NCI-H2029 (cell line): ENCODE results near the gene NCR3LG1.
A peak's percentile ranks its signal among the peaks of the same experiment; 100 is the strongest.

Source experiments
- DNase-seq: peaks from one replicate; lab custom pipeline; 2025; lab: John Stamatoyannopoulos, UW

Gene NCR3LG1

GRCh38 chr11:17371614-17372013 is 20.0 kb downstream of the NCR3LG1 start:
- DNase-seq: peak; percentile 6

DNA sequence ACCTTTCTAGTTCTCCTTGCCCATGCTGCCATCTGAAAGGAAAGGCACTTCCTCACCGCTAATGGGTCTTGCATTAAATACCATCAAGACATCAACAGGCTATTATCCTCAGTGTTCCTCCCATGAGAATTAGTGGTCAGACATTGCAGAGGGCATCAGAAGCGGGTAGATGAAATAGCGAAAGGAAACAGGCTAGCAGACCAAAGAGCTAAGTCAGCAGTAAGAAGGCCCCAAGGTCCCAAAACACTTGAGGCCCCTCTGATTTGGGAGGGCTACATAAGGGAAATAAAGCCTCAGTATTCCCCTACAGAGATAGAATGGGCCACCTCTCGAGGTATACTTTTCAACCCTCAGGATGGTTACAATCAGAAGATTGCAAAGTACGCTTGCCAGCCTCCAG is 23.9 kb downstream of the NCR3LG1 start:
- no peak for DNase-seq

DNA sequence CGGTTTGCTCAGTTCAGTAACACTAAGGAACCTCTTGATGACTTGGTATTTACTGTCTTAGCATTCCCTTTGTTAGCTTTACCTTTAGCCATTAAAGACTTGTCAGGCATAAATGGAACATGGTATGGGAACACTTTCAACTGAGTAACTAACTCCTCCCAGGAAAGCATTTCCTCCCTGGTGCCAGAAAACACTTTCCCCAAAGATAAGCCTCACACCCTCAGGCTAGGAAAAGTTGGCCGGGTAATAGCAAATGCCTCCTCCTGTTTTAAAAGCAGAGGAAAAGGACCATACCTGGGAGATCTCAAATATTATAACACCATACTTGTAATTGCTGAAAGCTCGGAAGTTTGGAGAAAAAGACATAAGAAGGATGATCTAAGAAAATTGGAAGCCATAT is 24.9 kb downstream of the NCR3LG1 start:
- no peak for DNase-seq

GRCh38 chr11:17378655-17379054 is 27.1 kb downstream of the NCR3LG1 start:
- DNase-seq: no peak

DNA sequence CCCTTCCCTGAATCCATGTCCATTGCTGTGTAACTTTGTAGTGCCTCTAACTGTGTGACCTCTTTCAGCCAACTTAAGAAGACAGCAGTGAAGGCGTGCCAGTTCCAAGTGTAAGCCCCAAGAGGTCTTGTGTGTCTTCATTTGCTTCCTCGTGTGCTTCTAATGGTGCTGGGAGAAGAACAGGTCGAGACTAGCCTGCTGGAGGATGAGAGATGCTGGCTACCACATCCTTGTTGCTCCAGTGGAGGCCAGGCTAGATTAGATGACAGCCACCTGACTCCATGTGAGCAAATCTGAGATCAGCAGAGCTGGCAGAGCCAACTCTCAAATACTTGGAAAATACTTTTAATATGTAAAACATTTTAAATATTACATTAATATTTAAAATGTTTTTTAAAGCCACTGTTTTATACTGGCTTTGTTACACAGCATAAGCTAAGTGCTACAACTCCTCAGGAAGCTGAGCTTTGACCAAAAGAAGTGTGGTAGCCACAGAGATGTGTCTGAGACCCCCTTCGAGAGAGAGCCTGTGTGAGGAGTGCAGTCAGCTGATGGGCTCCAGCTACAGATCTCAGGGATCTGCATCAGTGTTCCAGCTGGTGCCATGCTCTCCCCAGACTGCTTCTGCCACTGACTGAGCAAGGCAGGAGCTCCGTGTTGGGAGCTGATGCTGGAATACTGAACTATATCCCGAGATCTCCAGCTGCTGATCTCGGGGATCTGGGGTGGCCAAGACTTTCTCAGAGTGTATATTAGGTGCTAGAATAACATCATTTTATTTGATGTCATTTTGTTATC is 28.0 kb downstream of the NCR3LG1 start:
- DNase-seq: no peak

DNA sequence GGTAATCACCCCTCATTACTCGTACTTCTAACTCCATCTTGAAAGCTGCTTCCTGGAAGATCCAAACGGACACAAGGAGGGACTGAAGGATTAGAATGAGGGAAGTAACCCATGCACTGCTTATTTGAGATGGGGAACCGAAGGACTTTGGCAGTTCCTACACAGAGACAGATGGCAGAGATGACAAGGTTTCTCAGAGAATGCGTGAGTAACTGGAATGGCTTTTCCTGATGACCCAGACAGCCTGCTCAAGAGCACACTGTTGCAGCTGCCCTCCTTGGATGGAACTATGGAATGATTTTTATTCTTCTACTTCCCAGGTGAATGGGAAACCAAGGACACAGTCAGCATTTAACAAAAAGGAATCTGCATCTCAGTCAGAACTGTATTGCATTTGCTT is 29.6 kb downstream of the NCR3LG1 start:
- DNase-seq: no peak

DNA sequence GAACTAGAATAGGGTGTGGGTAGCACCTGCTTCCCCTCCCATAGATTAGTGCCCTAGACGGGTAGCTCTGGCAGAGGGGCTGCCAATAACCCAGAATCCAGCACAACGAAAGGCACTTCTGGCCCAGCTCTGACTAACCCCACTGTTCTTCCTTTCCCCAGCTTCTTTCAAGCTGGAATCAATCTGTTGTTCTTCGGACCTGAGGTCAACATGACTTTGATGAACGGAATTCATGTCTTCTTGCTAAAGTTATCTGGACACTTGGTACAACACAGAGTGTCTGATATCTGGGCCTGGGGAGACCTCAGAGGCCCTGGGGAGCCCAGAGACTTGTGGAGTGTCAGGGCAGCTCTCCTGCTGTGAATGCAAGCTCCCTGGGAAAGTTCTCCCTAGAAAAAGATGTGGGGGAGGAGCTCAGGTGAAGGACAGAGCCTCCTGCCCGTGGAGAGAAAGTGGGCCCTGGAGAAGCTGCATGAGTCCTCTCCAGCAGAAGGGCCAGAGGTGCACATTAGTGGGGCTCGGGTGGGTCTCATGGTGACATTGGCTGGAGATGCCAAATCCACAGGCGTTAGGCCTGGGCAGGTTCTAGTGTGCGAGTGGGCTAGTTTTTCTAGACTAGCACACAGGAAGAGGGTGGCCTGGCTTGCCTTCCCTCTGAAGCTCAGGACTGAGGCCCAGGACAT is 30.6 kb downstream of the NCR3LG1 start:
- no peak for DNase-seq

DNA sequence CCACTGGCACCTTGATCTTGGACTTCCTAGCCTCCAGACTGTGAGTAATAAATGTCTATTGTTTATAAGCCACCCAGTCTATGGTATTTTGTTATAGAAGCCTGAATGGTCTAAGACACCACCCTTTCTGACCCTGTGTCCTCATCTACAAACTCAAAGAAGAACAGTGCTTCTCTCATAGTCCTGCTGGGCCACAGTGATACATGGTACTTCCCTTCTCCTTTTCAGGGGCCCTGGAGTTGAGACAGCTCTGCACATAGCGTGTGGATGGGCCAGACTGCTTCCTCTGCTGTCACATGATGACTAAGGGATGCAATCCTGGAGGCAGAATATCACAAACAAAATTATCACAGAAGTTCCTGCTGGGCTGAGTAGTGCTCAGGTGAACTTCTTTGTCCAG is 31.9 kb downstream of the NCR3LG1 start:
- no peak for DNase-seq

DNA sequence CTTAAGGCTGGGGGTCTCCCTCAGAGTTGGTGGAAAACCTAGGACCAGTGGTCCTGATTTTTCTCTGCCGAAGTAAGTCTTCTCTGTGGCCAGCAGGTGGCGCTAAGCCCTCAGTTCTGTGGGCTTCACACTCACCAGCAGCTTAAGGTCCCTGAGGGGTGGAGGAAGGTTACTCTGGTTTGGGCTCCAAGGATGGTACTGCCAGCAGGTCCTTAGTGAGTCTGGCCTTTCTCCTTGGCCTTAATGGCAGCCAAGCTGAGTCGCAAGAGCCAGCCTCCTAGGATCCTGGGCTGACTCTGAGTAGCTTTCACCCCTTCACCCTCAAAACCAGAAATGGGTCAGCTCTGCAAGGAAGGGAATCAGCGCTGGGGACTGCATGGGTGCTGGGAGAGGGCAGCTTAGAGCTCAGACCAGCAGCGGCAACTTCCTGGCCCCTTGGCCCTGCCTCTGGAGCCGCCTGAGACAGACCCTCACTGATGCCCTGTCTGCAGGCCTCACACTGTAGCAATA is 32.5 kb downstream of the NCR3LG1 start:
- DNase-seq: peak; percentile 82

DNA sequence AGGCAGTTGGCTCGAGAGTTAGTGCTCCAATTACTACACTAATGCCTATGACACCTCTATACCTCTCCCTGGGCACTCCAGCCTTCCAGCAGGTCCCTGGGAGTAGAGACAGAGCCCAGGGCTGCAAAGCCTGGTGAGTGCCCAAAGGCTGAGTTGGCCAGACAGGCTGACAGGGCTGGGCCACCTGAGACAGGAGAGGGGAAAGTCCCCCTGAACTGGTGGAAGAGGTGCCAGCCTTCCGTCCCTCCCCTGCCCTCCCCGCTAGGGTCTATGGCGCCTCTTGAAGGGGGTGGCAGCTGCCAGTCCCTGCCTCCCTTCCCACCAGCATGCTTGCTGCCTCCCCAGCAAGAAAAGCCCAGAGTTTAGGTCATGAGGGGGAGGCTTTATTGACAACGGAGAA is 33.9 kb downstream of the NCR3LG1 start:
- no peak for DNase-seq

GRCh38 chr11:17385926-17386325 is 34.3 kb downstream of the NCR3LG1 start:
- no peak for DNase-seq

DNA sequence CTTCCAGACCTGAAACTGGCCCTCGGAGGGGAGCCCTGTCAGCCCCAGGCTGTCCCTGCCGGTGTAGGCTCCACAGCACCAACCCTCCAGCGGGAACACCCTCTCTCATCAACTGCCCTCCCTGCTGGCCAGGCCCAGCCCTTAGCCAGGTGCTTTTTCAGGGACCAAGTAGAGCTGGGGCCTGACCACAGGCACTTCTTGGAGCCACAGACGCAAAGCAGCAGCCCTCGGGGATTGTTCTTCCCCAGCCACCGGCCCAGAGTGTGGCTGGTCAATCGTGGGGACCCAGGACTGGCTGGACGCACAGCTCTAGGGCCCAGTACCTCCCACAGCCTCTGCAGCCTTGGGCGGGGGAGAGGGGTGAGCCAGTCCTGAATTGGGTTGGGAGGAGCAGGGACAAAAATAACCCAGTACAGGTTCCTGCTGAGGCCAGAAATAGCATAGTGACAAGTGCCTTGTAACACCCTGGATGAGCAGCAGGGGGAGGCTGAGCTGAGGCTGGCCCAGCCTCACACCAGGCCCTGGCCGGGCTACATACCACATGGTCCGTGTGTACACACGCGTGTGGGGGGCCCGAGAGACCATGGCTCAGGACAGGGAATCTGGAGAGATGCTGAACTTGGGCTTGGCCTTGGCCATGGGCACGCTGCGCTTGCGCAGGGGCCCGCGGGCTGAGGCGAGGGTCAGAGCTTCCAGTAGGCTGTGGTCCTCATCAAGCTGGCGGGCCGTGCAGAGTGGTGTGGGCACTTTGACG is 34.9 kb downstream of the NCR3LG1 start:
- DNase-seq: peak; percentile 29

- DNase-seq: no peak
Observed at GRCh38 chr11:17387254-17387653, 35.7 kb downstream of the NCR3LG1 start.

DNA sequence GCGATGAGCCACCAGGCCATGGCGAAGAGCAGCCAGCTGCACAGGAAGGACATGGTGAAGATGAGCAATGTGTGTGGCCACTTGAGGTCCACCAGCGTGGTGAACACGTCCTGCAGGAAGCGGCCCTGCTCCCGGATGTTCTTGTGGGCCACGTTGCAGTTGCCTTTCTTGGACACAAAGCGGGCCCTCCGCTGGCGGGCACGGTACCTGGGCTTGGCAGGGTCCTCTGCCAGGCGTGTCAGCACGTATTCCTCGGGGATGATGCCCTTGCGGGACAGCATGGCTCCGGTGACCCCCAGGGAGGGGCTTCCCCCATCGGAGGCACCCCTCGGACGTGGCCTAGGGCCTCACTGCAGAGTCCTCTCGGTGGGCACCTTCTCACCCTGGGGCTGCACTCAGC is 36.2 kb downstream of the NCR3LG1 start:
- no peak for DNase-seq

GRCh38 chr11:17388609-17389210 is 37.1 kb downstream of the NCR3LG1 start, which contains the start of gene KCNJ11:
Gene KCNJ11 (minus strand): TSS chr11:17388659. CDS start chr11:17388091, 568 bp downstream.
- DNase-seq: no peak

- peak; percentile 89 for DNase-seq
Observed at GRCh38 chr11:17389211-17389956, 37.8 kb downstream of the NCR3LG1 start.

DNA sequence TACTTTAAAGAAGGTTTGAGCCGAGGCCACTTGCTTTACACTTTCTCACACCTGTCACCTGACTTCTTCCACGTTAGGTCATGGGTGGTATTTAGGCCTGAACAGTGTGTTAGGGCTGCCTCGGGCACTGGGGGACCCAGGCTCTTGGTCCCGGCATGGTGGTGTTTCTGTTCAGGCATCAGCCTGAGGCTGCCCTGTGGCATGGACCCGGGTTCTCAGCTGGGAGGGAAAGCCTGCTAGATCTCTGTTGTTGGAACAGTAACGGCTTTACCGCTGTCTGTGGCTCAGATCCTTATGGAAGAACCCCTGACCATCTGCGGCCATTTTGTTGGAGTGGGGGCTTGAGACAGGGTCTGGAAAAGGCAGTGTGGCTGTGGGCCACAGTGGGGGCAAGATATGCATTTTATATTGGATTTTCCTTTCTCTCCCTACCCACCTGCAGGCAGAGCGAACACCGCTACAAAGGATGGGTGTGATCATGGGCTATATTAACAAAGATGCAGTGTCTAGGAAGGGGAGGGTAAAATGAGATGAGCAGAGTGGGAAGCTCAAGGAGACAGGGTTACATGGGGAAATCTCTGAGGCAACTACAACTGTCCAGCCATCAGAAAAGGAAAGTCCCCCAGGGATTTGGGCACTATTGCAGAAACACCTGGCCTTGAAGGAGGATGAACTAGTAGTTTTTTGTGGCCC is 38.5 kb downstream of the NCR3LG1 start:
- no peak for DNase-seq

DNA sequence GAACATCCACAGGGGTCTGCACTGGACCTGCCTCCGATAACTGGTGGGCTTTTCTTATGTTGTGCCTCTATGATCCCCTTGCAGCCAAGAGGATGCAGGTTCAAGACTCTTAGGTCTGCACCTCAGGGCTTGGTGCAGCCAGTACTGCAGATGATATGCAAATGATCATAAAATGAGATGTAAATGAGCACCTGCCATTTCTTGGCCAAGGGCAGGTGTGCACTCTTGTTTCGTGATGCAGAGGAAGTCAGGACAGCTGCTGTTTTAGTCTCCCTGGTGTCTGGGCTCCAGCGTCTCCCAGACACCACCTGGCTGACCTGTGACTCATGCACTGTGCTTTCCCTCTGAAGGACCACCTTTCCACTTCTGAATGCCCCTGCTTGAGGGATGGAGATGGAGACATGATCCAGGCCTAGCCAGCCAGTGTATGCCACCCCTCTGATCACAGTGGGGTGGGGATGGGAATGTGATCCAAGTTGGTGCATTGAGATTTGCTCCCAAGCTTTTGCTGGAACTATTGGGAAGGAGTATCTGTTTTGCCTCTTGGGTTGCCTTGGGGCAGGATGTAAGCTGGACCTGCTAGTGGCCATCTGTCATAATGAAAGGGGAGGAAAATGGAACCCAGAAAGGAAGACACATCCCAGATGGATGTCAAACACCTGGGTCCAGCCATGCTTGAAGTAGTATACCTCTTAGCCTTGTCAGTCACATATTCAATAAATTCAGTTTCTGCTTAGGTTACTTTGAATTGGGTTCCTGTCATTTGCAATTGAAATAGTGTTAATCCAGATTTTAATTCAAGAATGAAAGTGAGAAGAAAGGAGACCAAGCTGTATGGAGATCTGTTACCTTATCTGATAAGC is 40.1 kb downstream of the NCR3LG1 start:
- peak; percentile 80 for DNase-seq

DNA sequence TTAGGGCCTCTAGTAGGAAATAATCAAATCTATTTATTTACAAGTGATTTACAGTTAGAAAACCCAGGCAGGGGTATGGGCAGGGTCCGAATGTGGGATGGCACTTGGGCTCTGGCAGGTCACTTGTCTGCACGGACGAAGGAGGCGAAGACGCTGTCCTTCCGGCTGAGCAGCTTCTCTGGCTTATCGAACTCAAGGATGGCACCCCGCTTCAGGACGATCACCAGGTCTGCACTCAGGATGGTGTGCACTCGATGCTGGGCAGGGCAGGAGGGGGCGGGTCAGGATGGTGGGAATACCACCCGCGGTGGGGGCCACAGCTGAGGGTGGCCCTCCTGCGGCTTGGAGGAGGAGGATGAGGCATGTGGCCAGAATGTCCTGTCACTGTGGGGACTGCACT is 41.3 kb downstream of the NCR3LG1 start:
- no peak for DNase-seq

GRCh38 chr11:17393472-17393871 is 41.9 kb downstream of the NCR3LG1 start:
- no peak for DNase-seq
